ENCODE measurements around the gene ROBO4.

- TF ChIP-seq CTCF (conservative IDR thresholded peaks at IDR 0.05; ENCODE audit: low read length), result no peak
- no peak for TF ChIP-seq EZH2phosphoT487 (IDR thresholded peaks at IDR 0.05; ENCODE audit: borderline replicate concordance, low read depth, low read length)
Observed at GRCh38 chr11:124879493-124880289, 18.0 kb downstream of the ROBO4 start.

Data from OCI-LY7 (cell line).